ENCODE results near the gene MAGEA4. TPM values are rescaled to one million over a fixed set of nuclear protein-coding genes. Genes with fewer than 3 reads are reported as not detected.
A peak's percentile ranks its signal among the peaks of the same experiment; 100 is the strongest.
"Not testable (repeated sequence)": the region's sequence is repeated elsewhere in the genome, so short reads cannot be mapped to it uniquely, and the experiment has no call there.

The MAGEA4 gene, protein sequence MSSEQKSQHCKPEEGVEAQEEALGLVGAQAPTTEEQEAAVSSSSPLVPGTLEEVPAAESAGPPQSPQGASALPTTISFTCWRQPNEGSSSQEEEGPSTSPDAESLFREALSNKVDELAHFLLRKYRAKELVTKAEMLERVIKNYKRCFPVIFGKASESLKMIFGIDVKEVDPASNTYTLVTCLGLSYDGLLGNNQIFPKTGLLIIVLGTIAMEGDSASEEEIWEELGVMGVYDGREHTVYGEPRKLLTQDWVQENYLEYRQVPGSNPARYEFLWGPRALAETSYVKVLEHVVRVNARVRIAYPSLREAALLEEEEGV
- not detected for total RNA-seq
- long read RNA-seq = 0 reads

- DNase-seq (ENCODE audit: low spot score) = peak; percentile 69
Observed at GRCh38 chrX:151912780-151913179, at the start of gene MAGEA4. TSS of gene MAGEA4 (plus strand) at chrX:151912889. CDS start at chrX:151923665, 10,776 bp downstream.

DNA sequence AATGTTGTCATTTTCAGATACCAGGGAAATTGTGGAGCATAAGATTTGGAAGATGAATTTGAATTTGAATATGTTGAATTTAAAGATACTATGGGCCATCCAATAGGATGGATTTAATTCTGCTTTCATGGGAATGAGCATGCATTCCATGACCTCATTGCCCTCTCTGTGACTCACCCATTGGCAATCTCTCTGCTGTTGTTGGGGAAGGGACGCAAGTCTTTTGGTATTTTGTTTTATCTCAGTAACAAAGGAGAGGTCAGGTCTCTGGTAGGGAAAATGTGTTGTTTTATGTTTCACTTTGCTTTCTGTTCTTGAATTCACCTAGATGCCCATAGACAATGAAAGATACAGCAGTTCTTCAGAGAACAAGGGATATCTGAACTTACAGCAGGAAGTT, 42.1 kb upstream of the MAGEA4 start:
- DNase-seq (ENCODE audit: low spot score) = no peak

DNA sequence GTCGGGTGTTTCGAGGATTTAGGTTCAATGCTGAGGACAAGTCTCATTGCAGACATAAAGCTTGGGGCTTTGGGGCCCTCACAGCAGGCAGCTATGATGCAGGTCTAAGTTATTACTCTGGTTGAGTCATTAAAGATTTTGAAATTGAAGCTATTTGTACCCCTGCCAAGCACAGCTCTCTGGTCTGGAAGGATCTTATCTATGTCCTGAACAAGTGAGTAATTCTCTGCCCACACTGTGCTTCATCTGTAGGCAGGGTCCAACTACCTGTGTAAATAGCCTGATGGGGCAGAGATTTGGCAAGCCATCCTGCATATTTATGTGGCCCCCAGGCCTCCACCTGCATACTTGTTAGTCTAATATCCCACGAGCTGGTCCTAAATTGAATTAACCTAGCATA, 41.4 kb upstream of the MAGEA4 start:
- DNase-seq (ENCODE audit: low spot score) = no peak

GRCh38 chrX:151873096-151873495, 39.6 kb upstream of the MAGEA4 start:
- DNase-seq (ENCODE audit: low spot score) = no peak

- DNase-seq (ENCODE audit: low spot score) = no peak
Observed at GRCh38 chrX:151875270-151876026, 37.2 kb upstream of the MAGEA4 start.

GRCh38 chrX:151878574-151878973, 34.1 kb upstream of the MAGEA4 start:
- no peak for DNase-seq (ENCODE audit: low spot score)

DNA sequence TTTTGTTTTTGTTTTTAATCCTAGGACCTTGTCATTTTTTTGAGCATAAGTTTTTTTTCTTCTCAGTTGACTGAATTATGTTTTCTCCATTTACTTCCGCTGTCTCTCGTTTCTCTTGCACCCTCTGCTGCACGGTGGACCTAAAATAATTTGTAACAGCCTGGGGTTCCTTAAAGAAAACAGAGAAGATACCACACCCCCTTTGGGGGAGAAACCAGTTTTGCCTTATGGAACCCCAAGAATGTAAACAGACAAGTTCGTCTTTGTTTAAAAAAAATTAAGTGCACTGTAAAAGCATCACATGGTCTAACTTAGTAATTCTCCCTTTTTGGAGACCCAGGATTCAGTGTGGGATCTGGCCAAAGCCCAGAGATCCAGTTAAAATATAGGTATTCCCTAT, 32.8 kb upstream of the MAGEA4 start:
- no peak for DNase-seq (ENCODE audit: low spot score)

GRCh38 chrX:151880895-151881294, 31.8 kb upstream of the MAGEA4 start:
- DNase-seq (ENCODE audit: low spot score) = no peak

DNA sequence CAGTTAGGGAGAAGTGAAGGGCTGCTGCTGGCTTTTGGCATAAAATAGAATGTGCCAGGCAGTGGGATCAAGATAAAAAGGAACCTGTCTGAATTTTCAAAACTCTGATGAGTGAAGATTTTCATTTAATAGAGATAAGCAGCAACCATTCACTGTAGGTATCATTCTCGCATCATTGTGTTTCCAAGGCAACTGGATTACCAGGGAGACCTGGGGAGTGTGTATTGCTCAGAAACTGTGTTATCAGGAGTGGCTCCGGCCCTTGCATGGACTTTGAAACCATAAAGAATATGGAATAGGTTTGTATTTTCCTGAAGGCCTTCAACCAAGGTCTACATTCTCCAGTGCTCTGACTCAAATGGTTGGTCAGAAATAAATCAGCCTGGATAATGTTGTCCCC, 23.3 kb upstream of the MAGEA4 start:
- no peak for DNase-seq (ENCODE audit: low spot score)

GRCh38 chrX:151896734-151897474, 15.8 kb upstream of the MAGEA4 start:
- no peak for DNase-seq (ENCODE audit: low spot score)

DNA sequence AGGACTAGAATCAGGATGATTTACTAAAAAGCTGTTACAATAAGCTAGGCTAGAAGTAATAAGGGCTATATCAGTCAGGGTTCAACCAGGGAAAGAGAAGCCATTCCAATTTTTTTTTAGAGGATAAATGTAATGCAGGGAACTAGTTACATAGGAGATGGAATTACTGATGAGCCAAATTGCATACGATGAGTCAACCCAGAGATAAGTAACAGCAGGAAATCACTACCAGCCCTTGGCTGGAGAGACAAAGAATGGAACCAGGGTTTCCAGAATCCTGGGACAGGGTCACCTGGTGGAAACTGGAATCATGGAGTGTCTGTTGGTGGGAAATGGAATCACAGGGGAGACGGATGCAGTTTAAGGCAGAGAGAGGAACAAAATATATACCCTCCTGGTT, 13.1 kb upstream of the MAGEA4 start:
- no peak for DNase-seq (ENCODE audit: low spot score)

DNA sequence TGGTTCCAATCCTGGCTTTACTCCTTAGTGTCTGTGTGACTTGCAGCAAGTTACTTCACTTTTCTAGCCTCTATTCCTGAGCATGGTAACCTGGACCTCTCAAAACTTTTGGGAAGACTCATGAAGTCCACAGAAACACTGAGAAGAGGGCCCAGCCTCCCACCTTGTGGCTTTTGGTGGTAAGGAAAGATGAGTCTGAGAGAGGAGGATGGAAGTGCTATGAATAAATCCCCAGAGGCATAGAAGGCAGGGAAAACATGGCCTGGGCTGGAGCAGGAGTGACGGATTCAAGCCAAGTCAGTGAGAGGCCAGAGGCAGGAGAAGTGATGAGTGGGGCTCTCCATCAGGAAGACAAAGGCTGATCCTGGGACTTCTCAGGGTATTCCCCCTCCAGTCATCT, 10.9 kb upstream of the MAGEA4 start:
- no peak for DNase-seq (ENCODE audit: low spot score)

- no peak for DNase-seq (ENCODE audit: low spot score)
Observed at GRCh38 chrX:151902813-151903591, 9.7 kb upstream of the MAGEA4 start.

DNA sequence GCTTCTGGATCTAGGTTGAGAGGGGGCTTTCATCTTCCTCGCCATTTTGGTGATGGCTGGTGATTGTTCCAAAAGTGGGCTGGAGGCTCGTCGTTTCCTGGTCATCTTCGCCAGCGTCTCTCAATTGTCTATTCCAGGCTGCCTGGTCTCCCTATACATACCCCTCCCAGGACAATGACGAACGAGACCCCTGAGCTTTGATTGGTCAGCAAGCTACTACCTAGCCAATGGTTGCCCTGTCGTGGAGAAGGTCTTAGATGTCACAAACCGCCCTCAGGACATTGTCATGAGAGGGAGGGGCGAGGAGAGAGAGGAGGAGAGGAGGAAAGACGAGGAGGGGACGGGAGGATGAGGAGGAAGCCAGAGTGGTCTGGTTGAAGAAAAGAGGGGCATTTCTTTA, 7.7 kb upstream of the MAGEA4 start:
- no peak for DNase-seq (ENCODE audit: low spot score)

DNA sequence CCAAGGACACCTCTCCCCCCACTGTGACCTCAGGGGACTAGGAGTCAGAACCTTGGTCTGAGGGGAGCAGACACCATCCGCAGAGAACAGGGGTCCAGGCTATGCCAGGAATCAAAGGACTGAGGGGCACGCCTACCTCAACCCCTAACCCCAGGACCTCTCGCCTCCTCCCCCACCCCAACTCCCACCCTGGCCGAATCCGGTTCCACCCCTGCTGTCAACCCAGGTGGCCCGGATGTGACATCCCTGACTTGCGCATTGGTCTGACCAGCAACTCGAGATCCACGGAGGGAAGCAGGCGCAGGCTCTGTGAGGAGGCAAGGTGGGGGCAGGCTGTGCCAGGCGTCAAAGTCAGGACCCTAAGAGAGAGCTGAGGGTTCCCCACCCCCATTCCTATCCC, 468 bp upstream of the MAGEA4 start:
- peak; percentile 84 for DNase-seq (ENCODE audit: low spot score)

DNA sequence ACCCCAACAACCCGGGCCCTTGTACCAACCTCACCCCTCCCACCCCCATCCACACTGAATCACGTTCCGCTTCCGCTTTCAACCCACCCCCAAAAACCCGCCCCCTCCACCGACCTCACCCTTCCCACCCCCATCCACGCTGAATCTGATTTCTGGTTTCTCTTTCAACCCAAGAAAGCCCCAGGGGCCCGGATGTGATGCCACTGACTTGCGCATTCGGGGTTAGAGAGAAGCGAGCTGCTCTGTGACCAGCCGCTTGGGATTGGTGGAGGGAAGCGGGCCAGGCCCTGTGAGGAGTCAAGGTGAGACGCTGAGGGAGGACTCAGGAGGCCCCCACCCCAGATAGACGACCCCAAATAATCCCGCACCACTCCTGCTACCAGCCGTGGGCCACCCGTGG, 6.0 kb downstream of the MAGEA4 start:
- DNase-seq (ENCODE audit: low spot score) = not testable (repeated sequence)

DNA sequence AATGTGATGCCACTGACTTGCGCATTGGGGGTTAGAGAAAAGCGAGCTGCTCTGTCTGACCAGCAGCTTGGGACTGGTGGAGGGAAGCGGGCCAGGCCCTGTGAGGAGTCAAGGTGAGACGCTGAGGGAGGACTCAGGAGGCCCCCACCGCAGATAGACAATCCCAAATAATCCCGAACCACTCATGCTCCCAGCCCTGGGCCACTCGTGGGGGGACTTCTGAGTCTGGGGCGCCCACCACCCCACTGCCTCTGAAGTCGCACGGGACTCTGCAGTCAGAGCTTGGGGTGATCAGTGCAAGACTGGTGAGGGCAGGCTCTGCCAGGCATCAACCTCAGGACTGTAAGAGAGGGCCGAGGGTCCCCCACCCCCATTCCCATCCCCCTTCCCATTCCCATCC, 6.9 kb downstream of the MAGEA4 start:
- DNase-seq (ENCODE audit: low spot score) = peak; percentile 69

- no peak for DNase-seq (ENCODE audit: low spot score)
Observed at GRCh38 chrX:151920101-151920500, 7.4 kb downstream of the MAGEA4 start.

DNA sequence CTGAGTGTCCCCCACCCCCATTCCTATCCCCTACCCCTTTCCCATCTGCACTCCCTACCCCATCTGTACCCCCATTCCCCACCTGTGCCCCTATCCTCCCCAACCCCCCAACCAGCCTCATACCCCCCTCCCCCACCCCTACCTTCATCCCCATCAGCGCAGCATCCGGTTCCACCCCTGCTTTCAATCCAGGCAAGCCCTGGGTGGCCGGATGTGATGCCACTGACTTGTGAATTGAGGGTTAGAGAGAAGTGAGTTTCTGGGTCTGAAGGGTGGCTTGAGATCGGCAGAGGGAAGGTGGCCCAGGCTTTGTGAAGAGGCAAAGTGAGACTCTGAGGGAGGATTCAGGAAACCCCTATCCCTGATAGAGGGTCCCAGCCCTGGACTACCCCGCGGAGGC, 7.8 kb downstream of the MAGEA4 start:
- no peak for DNase-seq (ENCODE audit: low spot score)

DNA sequence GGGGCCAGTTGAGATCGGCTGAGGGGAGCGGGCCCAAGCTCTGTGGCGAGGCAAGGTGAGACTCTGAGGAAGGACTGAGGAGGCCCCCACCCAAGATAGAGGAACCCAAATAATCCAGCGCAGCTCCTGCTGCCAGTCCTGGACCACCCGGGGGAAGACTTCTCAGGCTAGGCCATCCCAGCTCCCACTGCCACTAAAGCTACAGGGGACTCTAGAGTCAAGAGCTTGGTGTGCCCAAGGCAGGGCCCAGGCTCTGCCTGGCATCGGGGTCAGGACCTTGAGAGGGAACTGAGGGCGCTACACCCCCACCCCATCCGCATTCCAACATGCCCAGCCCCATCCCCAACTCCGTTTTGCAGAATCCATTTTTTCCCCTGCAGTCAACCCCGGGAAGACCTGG, 8.6 kb downstream of the MAGEA4 start:
- DNase-seq (ENCODE audit: low spot score) = peak; percentile 75

DNA sequence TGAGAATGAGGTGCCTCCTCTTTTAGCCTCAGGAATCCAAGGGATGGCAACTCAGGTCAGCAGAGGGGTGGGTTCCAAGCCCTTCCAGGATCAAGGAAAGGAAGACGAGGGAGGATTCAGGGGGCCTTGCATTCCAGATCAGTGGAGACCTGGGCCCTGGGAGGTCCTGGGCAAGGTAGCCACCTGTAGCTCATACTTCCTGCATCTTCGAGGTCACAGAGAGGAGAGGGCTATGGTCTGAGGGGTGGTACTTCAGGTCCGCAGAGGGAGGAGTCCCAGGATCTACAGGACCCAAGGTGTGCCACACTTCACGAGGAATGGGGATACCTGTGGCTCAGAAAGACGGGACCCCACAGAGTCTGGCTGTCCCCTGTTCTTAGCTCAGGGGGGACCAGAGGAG, 9.2 kb downstream of the MAGEA4 start:
- peak; percentile 57 for DNase-seq (ENCODE audit: low spot score)

All from mesenteric fat pad (tissue), 1 donor.